ENCODE results near the gene PPM1A.

The PPM1A gene

DNA sequence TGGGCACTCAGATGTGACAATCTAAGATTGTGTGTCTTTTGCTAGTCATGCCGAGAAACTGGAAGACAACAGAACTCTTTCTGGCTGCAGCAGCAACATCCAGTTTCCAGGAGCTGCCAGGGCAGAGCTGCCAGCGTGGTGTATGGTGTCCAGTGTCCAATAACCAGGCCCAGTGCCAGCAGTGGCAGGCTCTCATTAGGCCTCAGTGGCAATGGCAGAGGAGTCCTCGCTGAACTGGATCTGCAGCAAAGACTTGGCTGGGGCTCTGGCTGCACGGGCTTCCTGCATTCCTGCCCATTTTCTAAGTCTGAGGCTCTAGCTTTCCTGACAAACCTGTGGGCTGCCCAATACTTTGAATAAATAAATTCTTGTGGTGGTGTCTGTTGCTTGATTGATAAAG lies 26.2 kb upstream of the PPM1A start:
- no peak for DNase-seq (ENCODE audit: low spot score)
- TF ChIP-seq, protein P1, sequence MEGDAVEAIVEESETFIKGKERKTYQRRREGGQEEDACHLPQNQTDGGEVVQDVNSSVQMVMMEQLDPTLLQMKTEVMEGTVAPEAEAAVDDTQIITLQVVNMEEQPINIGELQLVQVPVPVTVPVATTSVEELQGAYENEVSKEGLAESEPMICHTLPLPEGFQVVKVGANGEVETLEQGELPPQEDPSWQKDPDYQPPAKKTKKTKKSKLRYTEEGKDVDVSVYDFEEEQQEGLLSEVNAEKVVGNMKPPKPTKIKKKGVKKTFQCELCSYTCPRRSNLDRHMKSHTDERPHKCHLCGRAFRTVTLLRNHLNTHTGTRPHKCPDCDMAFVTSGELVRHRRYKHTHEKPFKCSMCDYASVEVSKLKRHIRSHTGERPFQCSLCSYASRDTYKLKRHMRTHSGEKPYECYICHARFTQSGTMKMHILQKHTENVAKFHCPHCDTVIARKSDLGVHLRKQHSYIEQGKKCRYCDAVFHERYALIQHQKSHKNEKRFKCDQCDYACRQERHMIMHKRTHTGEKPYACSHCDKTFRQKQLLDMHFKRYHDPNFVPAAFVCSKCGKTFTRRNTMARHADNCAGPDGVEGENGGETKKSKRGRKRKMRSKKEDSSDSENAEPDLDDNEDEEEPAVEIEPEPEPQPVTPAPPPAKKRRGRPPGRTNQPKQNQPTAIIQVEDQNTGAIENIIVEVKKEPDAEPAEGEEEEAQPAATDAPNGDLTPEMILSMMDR (IDR thresholded peaks at IDR 0.05; ENCODE audit: borderline replicate concordance, control extremely low read depth, extremely low read depth, insufficient read depth, missing control alignments), result no peak
- in situ Hi-C loops (cut with MboI; ENCODE audit: low sequenced_read_pairs, unreplicated experiment), result no loop called here

DNA sequence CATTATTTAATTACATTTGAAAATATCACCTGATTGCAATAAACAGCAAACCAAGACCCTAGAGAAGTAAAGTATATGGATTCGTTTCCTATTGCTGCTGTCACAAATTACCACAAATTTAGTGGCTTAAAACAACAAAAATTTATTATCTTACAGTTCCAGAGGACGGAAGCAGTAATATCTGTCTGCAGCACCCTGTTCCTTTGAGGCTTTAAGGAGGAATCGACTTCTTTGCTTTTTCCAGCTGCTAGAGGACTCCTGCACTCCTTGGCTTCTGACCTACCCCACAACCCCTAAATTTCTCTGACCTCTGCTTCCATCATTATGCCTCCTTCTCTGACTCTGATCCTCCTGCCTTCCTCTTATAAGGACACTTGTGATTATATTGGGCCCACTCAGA lies 23.8 kb upstream of the PPM1A start:
- DNase-seq (ENCODE audit: low spot score), result no peak
- TF ChIP-seq, protein P1 (IDR thresholded peaks at IDR 0.05; ENCODE audit: borderline replicate concordance, control extremely low read depth, extremely low read depth, insufficient read depth, missing control alignments), result no peak
- in situ Hi-C loops (cut with MboI; ENCODE audit: low sequenced_read_pairs, unreplicated experiment), result no loop called here

DNA sequence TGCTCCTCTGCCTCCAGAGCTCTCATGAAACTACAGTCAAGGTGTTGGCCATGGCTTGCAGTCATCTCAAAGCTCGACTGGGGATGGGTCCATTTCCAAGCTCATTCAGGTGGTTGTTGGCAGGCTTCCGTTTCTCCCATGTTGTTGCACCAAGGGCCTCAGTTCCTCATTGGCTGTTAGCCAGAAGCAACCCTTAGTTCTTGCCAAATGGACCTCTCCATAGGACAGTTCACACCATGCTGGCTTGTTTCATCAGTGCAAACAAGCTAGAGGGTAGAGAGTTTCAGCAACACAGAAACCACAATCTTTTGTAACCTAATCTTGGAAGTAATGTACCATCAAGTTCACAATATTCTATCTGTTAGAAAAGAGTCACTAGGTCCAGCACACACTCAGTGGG lies 22.7 kb upstream of the PPM1A start:
- no peak for DNase-seq (ENCODE audit: low spot score)
- TF ChIP-seq, protein P1 (IDR thresholded peaks at IDR 0.05; ENCODE audit: borderline replicate concordance, control extremely low read depth, extremely low read depth, insufficient read depth, missing control alignments), result no peak
- in situ Hi-C loops (cut with MboI; ENCODE audit: low sequenced_read_pairs, unreplicated experiment), result no loop called here

DNA sequence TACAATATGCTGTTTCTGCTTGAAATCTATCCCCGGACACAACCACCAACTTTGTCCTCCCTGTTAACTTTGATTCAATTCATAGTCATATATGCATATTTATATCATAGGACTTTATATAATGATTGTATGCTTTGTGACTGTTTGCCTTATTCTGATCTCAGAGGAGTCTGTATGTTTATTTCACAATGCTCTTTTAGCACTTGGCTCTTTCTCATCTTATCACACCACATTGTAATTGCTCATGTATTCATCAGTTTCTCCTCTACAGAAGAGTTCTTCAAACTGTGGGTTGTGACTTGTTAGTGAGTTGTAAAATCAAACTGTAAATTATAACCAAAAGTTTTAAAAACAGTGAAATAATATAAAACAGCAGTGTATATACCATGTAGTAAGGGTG lies 21.7 kb upstream of the PPM1A start:
- in situ Hi-C loops (cut with MboI; ENCODE audit: low sequenced_read_pairs, unreplicated experiment), result no loop called here
- no peak for DNase-seq (ENCODE audit: low spot score)
- TF ChIP-seq, protein P1 (IDR thresholded peaks at IDR 0.05; ENCODE audit: borderline replicate concordance, control extremely low read depth, extremely low read depth, insufficient read depth, missing control alignments), result no peak

DNA sequence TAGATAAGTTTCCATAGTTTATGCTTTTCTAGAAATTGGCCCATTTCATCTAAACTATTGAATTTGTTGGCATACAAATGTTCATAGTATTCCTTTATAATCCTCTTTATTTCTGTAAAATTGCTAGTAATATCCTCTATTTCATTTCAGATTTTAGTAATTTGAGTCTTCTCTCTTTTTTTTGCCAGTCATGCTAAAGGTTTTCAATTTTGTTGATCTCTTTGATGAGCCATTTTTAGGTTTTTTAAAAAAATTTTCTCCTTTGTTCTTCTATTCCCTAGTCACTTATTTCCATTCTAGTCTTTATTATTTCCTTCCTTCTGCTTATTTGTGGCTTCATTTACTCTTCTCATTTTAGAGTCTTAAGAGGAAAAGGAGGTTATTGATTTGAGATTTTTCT lies 19.4 kb upstream of the PPM1A start:
- no peak for DNase-seq (ENCODE audit: low spot score)
- TF ChIP-seq, protein P1 (IDR thresholded peaks at IDR 0.05; ENCODE audit: borderline replicate concordance, control extremely low read depth, extremely low read depth, insufficient read depth, missing control alignments), result no peak
- in situ Hi-C loops (cut with MboI; ENCODE audit: low sequenced_read_pairs, unreplicated experiment), result no loop called here

DNA sequence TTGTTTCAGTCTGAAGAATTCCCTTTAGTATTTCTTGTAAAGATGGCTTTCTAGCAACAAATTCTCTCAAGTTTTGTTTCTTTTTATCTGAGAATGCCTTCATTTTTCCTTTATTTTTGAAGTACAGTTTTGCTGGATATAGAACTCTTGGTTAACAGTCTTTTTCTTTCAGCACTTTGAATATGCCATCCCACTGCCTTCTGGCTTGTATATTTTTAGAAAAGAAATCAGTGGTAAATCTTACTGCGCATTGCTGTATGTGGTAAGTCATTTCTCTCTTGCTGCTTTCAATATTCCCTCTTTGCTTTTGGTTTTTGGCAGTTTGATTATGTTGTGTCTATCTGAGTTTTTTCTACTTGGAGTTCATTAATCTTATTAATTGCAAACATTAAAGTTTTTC lies 16.8 kb upstream of the PPM1A start:
- no peak for DNase-seq (ENCODE audit: low spot score)
- TF ChIP-seq, protein P1 (IDR thresholded peaks at IDR 0.05; ENCODE audit: borderline replicate concordance, control extremely low read depth, extremely low read depth, insufficient read depth, missing control alignments), result no peak
- in situ Hi-C loops (cut with MboI; ENCODE audit: low sequenced_read_pairs, unreplicated experiment), result no loop called here

DNA sequence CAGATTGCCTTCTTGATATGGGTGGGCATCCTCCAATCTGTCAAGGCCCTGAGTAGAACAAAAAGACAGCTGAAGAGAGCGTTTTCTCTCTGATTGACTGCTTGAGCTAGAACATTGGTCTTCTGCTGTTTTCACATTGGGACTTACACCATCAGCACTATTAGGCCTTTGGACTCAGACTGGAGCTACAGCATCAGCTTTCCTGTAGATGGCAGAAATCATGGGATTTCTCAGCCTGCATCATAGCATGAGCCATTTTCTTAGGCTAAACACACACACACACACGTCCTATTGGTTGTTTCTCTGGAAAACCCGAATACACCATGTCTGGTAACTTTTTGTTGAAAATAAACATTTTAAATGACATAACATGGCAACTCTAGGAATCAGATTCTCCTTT lies 15.8 kb upstream of the PPM1A start:
- TF ChIP-seq, protein P1 (IDR thresholded peaks at IDR 0.05; ENCODE audit: borderline replicate concordance, control extremely low read depth, extremely low read depth, insufficient read depth, missing control alignments), result no peak
- DNase-seq (ENCODE audit: low spot score), result no peak
- in situ Hi-C loops (cut with MboI; ENCODE audit: low sequenced_read_pairs, unreplicated experiment), result no loop called here

Data from GM13976 (cell line).